Loucy (cell line): ENCODE measurements around the gene TIAM2.

ENCODE experiments used
- H2AFZ ChIP-seq: fragments of 200-600 bp; sonication (generic); 2 replicates; pipeline ENCODE4 v1.6.0; 2016; ENCODE audit warnings: antibody characterized with exemption, mild to moderate bottlenecking, low read length, moderate library complexity
- H3F3A ChIP-seq: fragments of 200-600 bp; 2 replicates; pipeline ENCODE4 v1.6.0; 2016; ENCODE audit warnings: antibody characterized with exemption, low read depth, mild to moderate bottlenecking
- H3K27me3 ChIP-seq: fragments of 200-600 bp; sonication (generic); 2 replicates; pipeline ENCODE4 v1.6.1; 2014; ENCODE audit warnings: low read length, mild to moderate bottlenecking; ENCODE audit not compliant: insufficient read depth, poor library complexity, severe bottlenecking
- H3K36me3 ChIP-seq: fragments of 200-600 bp; sonication (generic); 2 replicates; pipeline ENCODE4 v1.6.1; 2016; ENCODE audit warnings: low read length; ENCODE audit not compliant: insufficient read depth
- H3K4me1 ChIP-seq: fragments of 200-600 bp; sonication (generic); 2 replicates; pipeline ENCODE4 v1.5.1; 2014; ENCODE audit warnings: low read length, mild to moderate bottlenecking; ENCODE audit not compliant: insufficient read depth, poor library complexity, severe bottlenecking
- H3K4me2 ChIP-seq: fragments of 200-600 bp; sonication (generic); 2 replicates; pipeline ENCODE4 v1.6.0; 2014; ENCODE audit warnings: antibody characterized with exemption, low read length, low read depth, mild to moderate bottlenecking; ENCODE audit not compliant: poor library complexity, severe bottlenecking
- H3K4me3 ChIP-seq: fragments of 200-600 bp; sonication (generic); 2 replicates; pipeline ENCODE4 v1.5.1; 2014; ENCODE audit warnings: low read length, mild to moderate bottlenecking, mixed read lengths; ENCODE audit not compliant: poor library complexity, severe bottlenecking
- H3K79me2 ChIP-seq: fragments of 200-600 bp; sonication (generic); 2 replicates; pipeline ENCODE4 v1.6.1; 2014; ENCODE audit warnings: low read length; ENCODE audit not compliant: insufficient read depth
- H3K9ac ChIP-seq: fragments of 200-600 bp; sonication (generic); 2 replicates; pipeline ENCODE4 v1.6.0; 2014; ENCODE audit warnings: mild to moderate bottlenecking, low read depth, low read length, moderate library complexity; ENCODE audit not compliant: poor library complexity, severe bottlenecking
- H3K9me2 ChIP-seq: fragments of 200-600 bp; sonication (generic); replicated peaks from 2 replicates; pipeline ENCODE4 v1.6.1; 2016; ENCODE audit warnings: low read depth, low read length, mixed read lengths
- H3K9me3 ChIP-seq: fragments of 200-600 bp; sonication (generic); 2 replicates; pipeline ENCODE4 v1.6.1; 2014; ENCODE audit warnings: mild to moderate bottlenecking, antibody characterized with exemption, low read length, low read depth; ENCODE audit not compliant: insufficient read depth
- H4K20me1 ChIP-seq: fragments of 200-600 bp; sonication (generic); 2 replicates; pipeline ENCODE4 v1.6.0; 2014; ENCODE audit warnings: antibody characterized with exemption, low read length, mild to moderate bottlenecking; ENCODE audit not compliant: insufficient read depth, poor library complexity, severe bottlenecking
- EZH2phosphoT487 ChIP-seq: fragments of 200-600 bp; IDR thresholded peaks from 2 replicates; pipeline ENCODE4 v1.6.1; 2018; ENCODE audit warnings: antibody characterized with exemption, mild to moderate bottlenecking, moderate library complexity, borderline replicate concordance
- TF ChIP-seq, protein P1 (sequence below): fragments of 200-600 bp; sonication (generic); conservative IDR thresholded peaks from 2 replicates; pipeline ENCODE4 v1.5.1; 2014; ENCODE audit warnings: mild to moderate bottlenecking, antibody characterized with exemption, low read length

TIAM2 gene

DNA sequence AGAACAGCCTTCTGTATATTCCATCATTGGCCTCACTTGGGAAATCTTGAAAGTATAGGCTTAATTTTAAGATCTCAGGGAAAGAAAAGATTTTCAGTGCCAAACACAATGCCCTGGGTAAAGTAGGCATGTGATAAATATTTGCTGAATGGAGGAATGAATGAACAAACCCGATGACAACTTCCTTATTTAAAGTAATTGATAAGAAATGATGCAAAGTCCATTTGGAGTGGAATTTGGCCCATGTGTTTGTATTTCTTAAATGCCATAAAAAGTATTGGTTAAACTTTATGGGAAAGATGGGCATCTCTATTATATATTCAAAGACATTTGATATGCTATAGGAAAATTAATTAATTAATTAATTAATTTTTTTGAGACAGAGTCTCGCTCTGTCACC is 3.7 kb downstream of the TIAM2 start:
- no peaks in the 10 kb centered on the region for H3K27me3 ChIP-seq
- H3K9me2 ChIP-seq: no peaks in the 10 kb centered on the region
- no peaks in the 10 kb centered on the region for H3K4me1 ChIP-seq
- no peaks in the 10 kb centered on the region for H3F3A ChIP-seq
- H2AFZ ChIP-seq: no peak overlapping the region
- TF ChIP-seq EZH2phosphoT487: no peak
- TF ChIP-seq, protein P1, sequence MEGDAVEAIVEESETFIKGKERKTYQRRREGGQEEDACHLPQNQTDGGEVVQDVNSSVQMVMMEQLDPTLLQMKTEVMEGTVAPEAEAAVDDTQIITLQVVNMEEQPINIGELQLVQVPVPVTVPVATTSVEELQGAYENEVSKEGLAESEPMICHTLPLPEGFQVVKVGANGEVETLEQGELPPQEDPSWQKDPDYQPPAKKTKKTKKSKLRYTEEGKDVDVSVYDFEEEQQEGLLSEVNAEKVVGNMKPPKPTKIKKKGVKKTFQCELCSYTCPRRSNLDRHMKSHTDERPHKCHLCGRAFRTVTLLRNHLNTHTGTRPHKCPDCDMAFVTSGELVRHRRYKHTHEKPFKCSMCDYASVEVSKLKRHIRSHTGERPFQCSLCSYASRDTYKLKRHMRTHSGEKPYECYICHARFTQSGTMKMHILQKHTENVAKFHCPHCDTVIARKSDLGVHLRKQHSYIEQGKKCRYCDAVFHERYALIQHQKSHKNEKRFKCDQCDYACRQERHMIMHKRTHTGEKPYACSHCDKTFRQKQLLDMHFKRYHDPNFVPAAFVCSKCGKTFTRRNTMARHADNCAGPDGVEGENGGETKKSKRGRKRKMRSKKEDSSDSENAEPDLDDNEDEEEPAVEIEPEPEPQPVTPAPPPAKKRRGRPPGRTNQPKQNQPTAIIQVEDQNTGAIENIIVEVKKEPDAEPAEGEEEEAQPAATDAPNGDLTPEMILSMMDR: no peak
- no peak overlapping the region for H3K4me2 ChIP-seq
- no peak overlapping the region for H3K4me3 ChIP-seq
- no peaks in the 10 kb centered on the region for H3K9me3 ChIP-seq
- no peaks in the 10 kb centered on the region for H3K79me2 ChIP-seq
- H3K36me3 ChIP-seq: no peaks in the 10 kb centered on the region
- no peak overlapping the region for H3K9ac ChIP-seq
- H4K20me1 ChIP-seq: no peaks in the 10 kb centered on the region

DNA sequence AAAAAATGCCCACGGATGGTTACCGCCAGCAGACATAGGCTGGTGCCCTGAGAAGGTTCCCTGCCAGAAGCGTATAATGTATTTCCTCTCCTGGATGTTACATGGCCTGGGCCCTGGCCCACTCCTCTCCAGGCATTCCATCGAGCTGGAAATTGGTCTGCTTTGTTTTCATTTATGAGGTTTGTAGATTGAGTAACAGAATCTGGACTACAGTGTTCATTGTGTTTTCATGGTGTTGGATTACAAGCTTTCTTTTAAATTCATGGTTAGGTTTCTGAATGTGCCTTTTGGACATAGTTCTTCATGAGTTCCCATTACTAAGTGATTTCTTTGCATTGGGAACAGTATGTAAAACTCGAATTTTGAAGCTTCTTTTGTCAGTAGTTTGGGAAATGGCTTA is 6.4 kb downstream of the TIAM2 start:
- Histone ChIP-seq H3K36me3 (no peaks in the 10 kb centered on the region), H3K9me2 (no peaks in the 10 kb centered on the region), H3K4me1 (no peaks in the 10 kb centered on the region), H3K27me3 (no peaks in the 10 kb centered on the region), H3K79me2 (no peaks in the 10 kb centered on the region), H4K20me1 (no peaks in the 10 kb centered on the region), H3K9me3 (no peaks in the 10 kb centered on the region), H3K4me3 (no peak overlapping the region), H2AFZ (no peak overlapping the region), H3F3A (no peaks in the 10 kb centered on the region), H3K4me2 (no peak overlapping the region), H3K9ac (no peak overlapping the region)
- TF ChIP-seq EZH2phosphoT487: no peak
- TF ChIP-seq, protein P1: no peak

DNA sequence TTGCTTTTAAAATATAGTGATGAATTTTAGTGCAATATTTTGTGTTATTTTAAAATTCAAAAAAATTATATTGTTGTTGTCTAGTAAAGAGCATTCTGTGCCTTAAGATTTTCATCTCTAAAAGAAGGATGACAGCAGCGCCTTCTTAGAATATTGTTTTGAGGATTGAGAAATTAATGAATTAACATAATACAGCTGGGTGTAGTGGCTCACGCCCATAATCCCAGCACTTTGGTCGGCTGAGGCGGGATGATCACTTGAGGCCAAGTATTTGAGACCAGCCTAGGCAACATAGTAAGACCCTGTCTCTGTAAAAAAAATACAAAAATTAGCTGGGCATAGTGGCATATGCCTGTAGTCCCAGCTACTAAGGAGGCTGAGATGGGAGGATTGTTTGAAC is 6.8 kb downstream of the TIAM2 start:
- no peaks in the 10 kb centered on the region for H3K36me3 ChIP-seq
- no peaks in the 10 kb centered on the region for H4K20me1 ChIP-seq
- no peaks in the 10 kb centered on the region for H3K9me3 ChIP-seq
- H3K4me1 ChIP-seq: no peaks in the 10 kb centered on the region
- no peak overlapping the region for H3K4me3 ChIP-seq
- TF ChIP-seq EZH2phosphoT487: no peak
- TF ChIP-seq, protein P1: no peak
- no peaks in the 10 kb centered on the region for H3F3A ChIP-seq
- no peak overlapping the region for H3K4me2 ChIP-seq
- no peaks in the 10 kb centered on the region for H3K79me2 ChIP-seq
- H3K9me2 ChIP-seq: no peaks in the 10 kb centered on the region
- H3K27me3 ChIP-seq: no peaks in the 10 kb centered on the region
- no peak overlapping the region for H2AFZ ChIP-seq
- no peak overlapping the region for H3K9ac ChIP-seq
